NCI-H524 treated with DMSO at 0.1 percent for 48 hours (cell line): ENCODE data around the gene ZC3H6.
"Not testable (repeated sequence)": the region's sequence is repeated elsewhere in the genome, so short reads cannot be mapped to it uniquely, and the experiment has no call there.

Source experiments
- DNase-seq: peaks from one replicate; lab custom pipeline; 2025; lab: John Stamatoyannopoulos, UW

ZC3H6 gene

DNA sequence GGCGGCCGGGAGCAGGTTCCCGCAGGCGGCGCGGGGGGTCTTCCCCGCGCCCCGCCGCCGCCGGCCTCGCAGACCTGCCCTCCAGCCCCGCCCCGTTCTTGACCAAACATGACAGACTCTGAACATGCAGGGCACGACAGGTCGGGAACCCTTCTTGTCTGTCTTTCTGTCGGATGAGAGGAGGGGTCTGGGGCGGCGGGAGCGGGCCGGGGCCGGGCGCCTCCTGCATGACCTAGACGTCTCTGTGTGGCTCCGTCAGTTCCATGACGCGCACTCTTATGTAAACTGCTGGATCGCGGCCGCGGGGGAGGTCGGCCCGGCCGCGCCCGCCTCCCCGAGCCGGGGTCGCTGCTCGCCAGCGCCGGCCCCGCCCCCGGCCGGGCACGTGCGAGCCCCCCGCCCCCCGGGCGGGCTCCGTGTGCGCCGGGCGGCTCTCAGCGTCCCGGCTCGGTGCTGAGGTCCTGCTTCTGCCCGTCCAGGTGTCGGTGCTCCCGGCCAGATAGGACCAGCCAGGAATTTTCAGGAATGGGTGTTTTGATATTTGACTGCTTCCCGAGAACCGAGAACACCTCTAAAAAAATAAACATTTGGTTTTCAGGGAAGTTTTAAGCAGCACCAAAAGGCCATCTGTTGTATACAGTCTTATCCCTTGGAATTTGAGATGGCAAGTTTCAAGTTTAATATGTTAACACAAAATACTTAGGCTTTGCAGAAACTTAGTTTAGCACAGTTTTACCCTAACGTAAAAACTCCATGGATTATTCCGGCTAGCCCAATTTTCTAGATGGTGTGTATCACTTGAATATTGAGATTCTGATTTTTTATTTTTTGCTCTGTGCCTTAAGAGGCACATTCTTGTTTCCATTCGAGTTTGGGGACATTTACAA is 733 bp downstream of the ZC3H6 start:
- no peak for DNase-seq

DNA sequence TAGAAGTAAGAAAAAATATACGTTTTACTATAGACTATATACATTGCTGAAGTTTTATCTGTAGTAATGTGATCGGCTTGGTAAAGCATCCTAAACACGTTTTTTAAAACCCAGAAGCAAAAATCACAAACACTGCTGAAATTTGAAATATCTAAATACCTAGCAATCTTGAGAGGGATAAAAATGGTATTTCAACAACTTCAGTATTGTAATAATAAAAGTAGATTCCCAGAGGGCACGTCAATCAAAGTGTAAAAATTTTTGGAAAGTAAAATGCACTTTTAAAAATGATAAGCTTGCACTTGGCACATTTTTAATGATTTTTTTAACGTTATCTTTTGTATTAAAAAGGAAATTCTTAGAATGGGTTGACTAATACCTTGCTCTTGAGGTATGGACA is 1.6 kb downstream of the ZC3H6 start:
- no peak for DNase-seq

DNA sequence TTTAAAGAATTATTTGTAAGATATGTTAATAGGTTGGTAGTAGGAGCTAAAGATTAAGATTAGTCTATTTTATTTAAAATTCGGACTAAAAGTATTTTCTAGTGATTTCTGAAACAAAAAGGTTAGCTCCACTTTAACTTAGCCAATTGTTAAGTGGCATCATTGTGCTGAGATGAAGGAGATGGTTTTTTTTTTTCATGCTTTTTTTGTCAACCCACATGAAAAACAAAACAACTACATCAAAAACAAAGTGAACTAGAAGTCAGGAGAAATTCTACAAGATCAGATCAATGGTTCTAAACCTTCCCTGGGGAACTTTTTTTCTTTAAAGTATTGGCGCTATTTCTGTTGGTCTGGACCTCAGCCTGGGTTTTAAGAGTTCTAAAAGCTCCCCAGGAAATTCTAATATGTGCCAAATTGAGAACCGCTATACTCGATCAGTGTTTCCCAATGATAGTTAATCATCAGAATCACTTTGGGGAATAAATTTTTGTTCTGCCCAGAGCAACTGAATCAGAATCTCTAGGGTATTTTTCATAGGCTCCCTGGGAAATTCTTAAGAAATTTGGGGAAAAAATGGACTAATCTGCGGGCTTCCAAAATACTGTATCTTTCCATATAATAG is 2.3 kb downstream of the ZC3H6 start:
- DNase-seq: no peak

DNA sequence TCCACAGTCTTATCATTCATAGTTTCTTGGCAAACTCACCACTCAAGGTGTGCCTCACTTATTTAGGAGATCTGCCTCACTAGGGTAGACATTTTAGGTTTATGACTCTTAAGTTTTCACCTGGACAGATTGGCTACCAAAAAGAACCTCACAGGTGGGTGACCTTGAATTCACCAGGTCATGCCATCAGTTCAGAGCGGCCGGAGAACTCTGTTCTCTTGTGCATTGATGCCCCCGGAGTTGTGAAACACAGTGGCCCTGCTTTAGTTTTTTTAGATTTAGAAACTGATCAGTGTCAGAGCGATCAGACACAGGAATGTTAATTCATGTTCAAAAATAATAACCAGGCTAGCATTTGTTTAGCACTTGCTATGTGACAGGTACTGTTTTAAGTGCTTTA is 6.7 kb downstream of the ZC3H6 start:
- DNase-seq: not testable (repeated sequence)

DNA sequence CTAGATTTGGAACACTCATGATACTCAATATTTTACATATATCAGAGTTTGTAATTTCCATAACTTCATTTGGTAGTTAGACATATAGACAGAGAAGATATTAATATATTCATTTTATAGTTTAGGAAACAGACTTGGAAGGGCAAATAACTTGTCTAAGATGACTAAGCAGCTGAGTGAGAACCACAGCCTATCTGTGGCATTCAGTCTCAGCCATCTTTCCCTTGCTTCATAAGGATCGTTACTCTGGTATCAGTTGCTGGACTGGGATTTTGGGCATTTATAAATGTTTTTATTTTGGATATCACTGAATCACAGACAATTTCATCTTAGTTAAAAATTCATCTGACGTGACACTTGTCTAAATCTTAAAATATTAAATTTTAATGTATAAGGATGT is 8.1 kb downstream of the ZC3H6 start:
- DNase-seq: not testable (repeated sequence)

DNA sequence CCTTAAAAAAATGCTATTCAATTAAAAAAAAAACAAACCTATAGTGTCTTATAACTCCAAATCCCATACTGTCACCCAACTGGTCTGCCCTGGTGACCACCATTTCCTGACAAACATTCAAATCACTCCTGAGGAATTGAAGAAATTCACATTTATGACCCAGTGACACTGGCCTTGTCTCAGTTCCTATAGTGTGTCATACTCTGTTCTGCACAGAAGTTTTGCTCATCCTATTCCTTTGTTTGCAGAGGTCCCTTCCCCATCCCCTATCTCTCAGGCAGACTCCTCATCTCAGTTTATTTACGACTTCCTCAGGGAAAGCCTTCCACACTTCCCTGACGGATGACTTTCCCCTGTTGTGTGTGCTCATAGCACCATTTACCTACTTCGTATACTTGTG is 14.7 kb downstream of the ZC3H6 start:
- no peak for DNase-seq

DNA sequence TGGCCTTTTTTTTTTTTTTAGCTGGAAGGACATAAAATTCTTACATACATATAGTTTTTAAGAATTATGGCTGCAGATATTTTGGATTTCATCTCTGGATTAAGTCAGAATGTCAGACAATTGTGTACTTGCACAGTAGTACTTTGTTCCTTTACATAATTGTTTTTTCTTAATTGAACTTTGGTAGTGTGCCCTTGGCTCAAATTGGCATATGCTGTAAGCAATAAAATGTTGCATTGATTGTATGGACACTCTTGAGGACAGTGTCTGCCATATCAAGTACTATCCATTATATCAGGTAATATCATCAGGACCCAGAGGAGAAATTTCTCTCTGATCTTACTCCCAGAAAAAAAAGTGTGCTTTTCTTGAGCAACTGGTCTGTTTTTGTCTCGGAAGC is 15.3 kb downstream of the ZC3H6 start:
- no peak for DNase-seq

DNA sequence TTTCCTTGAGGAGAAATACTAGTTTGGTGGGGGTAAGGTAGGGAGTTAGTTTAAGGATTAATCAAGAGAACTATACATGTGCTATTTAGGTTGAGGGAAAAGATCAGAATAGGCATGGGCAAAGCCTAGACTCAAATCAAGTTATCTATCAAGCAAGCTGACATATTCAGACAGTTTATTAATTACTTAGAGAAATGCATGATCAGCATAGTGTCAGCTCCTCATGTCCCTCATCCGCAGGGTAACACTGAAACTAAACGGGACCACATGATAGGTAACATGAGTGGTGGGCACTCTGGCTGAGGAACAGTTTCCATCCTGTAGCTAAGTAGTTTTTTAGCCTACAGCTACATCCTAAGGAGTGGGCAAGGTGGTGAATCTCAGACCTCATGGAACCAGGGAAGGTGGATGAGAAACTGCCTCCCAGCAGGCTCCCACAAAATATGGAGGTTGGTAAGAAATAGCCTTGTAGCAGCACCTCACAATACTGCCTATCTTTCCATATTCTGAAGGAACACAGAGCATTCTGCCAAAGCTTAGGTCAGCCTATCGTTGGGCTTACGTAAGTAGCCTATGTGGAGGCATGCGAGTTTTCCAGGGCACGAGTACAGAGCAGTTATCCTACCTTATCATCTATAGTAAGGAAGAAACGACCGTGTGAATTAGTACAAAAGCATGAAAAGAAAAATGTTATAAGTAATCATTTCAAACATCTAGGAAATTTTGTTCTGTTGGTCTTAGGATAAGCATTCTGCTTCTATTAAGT is 18.4 kb downstream of the ZC3H6 start:
- DNase-seq: no peak

DNA sequence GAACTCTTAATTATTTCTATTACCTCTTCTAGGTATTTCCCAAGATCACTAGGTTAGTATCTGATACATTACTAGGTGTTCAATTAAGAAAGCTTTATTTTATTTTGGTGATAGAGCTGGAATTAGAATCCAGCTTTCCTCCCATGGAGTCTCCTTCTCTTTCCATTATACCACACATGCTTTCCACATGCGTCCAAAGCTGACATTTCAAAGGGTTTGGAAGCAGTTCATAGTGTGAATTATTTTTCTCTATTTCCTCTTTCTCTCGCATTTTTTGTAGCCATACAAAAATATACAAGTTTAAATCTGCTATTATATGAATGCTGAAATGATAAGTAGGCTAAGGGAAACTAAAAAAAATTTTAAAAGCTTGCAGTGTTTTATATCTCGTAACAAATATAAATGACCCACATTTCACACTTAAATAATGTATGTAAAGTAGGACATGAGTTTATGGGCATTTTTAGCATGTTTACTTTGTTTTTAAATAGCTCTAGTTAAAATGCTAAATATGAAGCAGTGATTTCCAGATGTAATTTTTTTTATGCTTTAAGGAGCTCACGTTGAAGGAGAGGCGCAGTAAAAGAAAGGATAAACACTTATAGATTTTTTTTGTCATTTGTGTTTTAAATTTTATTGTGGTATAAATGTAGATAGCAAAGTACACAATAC is 20.1 kb downstream of the ZC3H6 start:
- no peak for DNase-seq

DNA sequence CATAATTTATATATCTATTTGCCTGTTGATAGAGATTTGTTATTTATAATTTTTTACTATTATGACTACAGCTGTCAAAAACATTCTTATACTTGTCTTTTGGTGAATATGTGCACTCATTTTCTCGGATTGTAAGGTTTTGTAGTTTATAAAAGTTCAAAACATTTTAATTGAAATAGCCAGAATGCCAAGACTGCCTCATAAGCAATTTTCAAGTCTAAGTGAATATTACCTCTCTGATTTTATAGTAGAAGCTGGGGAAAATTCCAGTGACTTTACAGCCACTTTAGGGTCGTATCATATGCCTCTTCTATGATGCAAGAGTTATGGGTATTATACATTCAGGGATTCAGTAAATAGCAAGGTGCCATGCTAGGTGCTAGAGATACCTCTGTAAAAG is 21.0 kb downstream of the ZC3H6 start:
- DNase-seq: no peak

DNA sequence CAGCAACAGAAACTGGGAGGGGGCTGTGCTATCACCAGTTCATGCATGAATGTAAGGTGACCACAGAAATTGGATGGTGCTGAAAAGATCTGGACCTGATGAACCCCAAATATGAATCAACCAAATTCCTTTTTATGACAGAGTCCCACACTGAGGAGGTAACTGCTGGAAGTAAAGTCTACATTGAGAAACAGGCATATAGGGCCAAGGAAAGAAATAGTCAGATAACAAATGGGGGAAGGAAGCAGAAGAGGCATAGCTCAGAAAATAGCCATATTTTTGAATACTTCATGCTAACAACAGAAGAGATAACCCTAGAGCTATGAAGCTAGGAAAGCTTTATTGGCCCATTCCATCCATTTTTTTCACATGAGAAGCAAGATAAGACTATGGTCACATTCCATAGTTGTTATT is 25.8 kb downstream of the ZC3H6 start:
- DNase-seq: no peak

DNA sequence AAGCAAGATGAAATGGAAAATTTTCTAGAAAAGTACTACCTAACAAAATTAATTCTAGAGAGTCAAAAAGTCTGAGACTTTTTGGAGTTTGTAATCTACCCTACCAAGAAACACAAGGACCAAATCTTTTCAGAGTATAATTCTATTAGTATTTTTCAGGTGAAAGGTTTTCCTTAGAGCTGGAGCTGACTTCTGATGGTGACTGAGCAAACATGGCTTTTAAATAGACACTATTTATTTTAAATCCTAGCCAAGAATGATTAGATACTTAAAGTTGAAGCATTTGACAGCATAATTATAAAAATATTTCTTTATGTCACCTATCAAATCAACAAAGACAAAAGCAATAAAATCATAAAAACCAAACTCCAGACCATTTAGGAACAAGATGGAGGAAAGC is 26.6 kb downstream of the ZC3H6 start:
- DNase-seq: no peak

DNA sequence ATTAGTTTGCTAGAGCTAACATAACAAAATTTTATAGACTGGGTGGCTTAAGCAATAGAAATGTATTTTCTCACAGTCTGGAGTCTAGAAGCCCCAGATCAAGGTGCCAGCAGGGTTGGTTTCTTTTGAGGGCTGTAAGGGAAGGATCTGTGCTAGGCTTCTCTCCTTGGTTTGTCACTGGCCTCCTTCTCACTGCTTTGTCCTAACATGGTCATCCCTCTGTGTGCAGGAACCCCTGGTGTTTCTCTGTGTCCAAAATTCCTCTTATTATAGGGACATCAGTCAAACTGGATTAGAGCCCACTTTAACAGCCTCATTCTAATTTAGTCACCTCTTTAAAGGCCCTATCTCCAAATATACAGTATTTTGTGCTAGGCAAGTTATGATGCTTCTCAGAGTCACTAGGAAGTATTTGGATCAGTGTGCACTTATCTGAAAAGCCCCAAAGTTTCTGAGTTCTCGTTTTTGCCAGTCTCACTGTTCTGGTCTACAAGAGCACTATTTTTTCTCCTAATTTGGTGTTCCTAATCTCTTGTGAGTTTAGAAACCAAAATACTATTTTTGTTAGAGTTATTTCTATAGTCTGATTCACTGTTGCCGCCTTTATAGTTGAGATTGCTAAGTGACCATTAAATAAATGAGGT is 29.0 kb downstream of the ZC3H6 start:
- no peak for DNase-seq

DNA sequence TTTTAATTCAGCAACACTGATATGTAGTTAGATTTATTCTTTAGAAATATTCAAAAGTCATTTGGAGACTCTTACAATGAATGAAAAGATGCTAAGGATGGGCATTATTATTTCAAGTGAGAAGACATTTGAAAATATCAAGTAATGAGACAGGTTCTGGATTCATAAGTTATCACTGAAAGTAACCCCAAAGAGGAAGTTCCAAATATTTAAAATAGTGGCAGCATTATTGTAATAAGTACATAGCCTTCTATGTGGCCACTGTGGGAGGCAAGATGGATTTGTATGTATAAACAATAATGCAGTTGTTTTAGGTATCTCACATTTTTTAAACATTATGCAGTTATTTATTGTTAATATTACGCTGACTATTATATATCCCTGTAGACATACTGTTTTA is 29.7 kb downstream of the ZC3H6 start:
- no peak for DNase-seq

DNA sequence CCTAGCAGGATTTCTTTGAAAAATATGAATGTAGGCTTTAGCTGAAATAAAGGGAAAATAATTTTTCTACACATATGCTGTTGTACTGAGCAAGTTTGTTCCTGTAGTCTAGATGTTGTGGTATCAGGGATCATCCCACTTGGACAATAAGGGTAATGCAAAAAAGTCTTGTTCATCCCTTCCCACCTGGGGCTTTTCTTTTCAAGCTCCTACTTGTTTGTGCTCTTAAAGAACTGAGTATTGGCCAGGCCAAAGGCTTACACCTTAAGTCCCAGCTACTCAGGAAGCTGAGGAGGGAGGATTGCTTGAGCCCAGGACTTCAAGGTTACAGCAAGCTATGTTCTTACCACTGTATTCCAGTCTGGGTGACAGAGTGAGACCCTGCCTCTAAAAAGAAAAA is 35.5 kb downstream of the ZC3H6 start:
- DNase-seq: no peak

DNA sequence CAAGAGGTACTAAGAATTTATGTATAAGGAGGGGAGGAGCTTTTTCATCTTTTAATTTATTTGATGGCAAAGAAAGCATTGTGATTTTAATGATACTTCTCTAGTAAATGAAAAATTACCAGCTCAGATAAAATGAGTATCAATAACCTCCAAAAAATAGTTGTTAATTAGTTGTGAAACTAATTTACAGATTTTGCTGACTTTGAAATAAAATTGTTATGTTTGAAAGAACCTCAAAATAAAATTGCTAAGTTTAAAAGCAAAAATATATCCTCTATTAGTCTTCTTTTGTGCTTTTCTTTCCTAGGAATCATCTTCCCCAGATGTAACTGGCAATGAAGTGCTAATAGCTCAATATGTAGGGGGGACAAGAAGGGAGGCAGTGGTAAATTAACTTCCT is 36.5 kb downstream of the ZC3H6 start:
- no peak for DNase-seq

DNA sequence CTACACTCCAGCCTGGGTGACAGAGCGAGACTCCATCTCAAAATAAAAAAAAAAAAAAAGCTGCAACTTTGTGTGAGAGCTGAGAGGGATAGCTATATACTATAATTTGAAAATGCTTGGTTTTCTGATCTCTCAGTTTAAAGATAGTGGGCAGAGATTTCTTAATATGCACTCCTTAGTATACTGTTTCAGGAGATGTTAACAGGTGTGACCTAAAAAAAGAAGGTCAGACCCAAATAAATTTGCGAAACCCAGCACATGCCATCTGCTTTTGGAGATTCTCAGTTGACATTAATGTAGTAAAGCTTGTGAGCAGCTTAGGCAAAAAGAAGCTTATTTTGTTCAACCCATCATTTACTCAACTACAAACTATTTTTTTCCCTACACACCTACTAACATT is 37.4 kb downstream of the ZC3H6 start:
- DNase-seq: no peak

DNA sequence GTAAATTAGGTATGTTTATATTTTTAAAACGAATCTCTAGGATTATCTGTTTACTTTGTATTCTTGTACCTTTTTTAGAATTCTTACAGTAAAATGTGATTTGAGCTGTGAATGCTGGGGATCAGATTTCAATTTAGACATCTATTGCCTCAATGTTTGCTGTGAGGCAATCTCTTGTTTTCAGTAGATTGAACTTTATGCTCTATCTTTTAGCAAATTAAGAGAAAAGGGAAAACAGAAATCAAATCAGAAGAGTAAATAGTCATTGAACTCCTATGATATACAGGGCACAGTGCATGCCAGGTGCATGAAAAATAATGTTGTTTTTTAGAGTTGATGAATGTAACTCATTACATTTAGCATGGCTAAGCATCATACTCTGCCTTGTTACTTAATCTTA is 39.5 kb downstream of the ZC3H6 start:
- DNase-seq: no peak

DNA sequence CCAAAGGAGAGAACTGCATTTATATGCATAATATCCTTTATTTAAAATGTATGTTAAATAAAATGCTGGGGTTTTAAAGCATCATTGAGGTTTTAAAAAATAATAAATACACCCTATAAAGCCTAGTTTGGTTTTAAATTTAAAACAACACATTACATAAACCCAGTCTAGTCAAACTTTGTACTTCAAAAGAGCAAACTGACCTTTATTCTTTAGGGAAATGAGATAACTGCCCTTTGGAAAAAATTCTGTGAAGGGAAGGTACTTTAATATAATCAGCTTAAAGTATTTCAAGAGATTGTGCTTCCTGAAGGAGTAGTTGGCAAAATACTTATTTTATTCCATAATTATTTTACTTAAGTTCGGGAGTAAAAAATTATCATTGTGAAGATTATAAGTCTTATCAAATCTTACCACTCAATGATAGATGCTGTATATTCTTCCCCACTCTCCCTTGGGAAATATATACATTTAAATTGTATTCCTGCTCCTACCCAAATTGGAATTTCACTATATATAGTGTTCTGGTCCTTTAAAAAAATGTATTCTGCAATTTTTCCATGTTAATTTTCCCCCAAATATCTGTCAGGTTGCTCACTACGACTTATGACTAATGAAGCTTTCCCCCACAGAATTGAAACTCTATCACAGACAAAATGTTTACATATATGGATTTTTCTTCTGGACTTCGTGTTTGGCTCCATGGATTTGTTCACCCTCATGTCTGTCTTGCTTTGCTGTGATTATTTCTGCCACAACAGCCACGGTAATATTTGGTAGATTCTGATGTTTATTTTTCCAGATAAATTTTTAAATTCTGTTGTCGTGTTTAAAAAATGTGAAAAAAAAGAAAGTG is 42.1 kb downstream of the ZC3H6 start:
- no peak for DNase-seq

DNA sequence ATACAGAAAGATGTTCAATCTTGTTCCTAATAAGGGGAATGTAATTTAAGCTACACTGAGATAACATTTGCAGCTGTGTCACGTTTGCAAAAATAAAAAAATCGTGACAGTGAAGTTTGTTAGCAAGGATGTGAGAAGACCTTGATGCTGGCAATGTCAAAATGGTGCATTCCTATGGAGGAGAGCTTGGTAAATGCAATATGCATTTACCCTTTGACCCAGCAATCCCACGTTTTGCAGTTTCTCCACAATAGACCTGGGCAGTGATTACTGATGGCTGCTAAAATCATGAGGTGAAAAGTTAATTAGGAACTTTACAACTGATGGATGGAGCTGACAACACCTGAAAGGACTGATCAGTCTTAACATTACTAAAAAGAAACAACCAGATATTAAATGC is 43.1 kb downstream of the ZC3H6 start:
- no peak for DNase-seq
